OCI-LY3 (cell line): ENCODE data around the gene ARSG.

Experiments
- CTCF ChIP-seq: fragments of 200-600, 300-600 bp; sonication (generic); IDR thresholded peaks from 2 replicates; pipeline ENCODE4 v1.5.1; 2014; ENCODE audit warnings: antibody characterized with exemption, low read length, low read depth
- EZH2phosphoT487 ChIP-seq: fragments of 200-600 bp; shearing (Covaris generic); IDR thresholded peaks from 2 replicates; pipeline ENCODE4 v1.6.1; 2018; ENCODE audit warnings: antibody characterized with exemption, mixed run types, low read depth

GRCh38 chr17:68320943-68321555, 29.8 kb downstream of the ARSG start:
- TF ChIP-seq CTCF (no peak), EZH2phosphoT487 (no peak)
